T-helper 1 cell (primary cell): ENCODE measurements around the gene XG.
A peak's percentile ranks its signal among the peaks of the same experiment; 100 is the strongest.
"Not testable (repeated sequence)": the region's sequence is repeated elsewhere in the genome, so short reads cannot be mapped to it uniquely, and the experiment has no call there.

Source experiments
- DNase-seq, 5 donors: peaks; one replicate each; pipeline ENCODE4 v3.0.0-alpha.2; 2012 to 2020
- total RNA-seq, 4 donors: gene quantifications; one replicate each; lab custom pipeline; 2026; lab: John Stamatoyannopoulos, UW

The XG gene, protein sequence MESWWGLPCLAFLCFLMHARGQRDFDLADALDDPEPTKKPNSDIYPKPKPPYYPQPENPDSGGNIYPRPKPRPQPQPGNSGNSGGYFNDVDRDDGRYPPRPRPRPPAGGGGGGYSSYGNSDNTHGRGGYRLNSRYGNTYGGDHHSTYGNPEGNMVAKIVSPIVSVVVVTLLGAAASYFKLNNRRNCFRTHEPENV
- total RNA-seq: 0 to 0.24 (median 0.11) reads per million in 4 donors

DNA sequence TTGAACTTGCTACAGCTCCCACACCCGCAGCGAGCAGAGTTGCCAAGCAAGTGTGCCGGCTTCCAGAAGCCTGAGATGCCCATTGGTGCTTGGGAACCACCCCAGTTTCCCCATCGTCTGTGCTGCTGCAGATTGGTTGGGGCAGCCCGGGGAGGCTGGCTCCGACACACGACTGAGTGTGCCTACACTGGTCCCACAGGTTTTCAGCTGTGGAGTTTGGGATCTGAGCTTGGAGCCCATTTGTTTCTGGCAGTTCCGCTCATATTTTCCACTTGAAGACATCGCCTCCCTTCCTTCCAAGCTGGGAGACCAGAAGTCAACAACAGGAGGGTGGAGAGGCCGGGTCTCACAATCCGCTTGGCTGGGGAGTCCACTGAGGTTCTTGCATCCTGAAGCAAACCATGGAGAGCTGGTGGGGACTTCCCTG lies at the start of gene XG:
Gene XG, plus strand, starts transcription at position 167 of the 427 bp plus-strand sequence. Its CDS starts 235 bp downstream, at position 402.
- DNase-seq: not testable (repeated sequence)

DNA sequence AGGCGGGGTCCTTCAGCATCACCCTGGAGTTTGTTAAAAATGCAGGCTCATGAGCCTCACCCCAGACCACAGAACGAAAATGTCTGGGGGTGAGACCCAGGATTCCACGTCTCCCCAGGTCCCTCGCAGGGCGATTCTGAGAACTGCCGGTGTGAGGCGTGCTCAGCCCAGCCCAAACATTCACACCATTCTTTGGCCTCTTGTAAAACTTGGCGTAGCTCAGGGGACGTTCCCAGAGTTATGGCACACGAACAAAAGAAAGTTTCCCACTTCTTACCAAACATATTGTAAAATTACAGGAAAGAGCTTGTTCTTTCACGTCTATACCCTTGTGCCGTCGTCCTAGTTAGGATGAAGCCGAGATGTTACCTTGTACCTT lies 47.9 kb upstream of the XG start:
- DNase-seq: no peak

DNA sequence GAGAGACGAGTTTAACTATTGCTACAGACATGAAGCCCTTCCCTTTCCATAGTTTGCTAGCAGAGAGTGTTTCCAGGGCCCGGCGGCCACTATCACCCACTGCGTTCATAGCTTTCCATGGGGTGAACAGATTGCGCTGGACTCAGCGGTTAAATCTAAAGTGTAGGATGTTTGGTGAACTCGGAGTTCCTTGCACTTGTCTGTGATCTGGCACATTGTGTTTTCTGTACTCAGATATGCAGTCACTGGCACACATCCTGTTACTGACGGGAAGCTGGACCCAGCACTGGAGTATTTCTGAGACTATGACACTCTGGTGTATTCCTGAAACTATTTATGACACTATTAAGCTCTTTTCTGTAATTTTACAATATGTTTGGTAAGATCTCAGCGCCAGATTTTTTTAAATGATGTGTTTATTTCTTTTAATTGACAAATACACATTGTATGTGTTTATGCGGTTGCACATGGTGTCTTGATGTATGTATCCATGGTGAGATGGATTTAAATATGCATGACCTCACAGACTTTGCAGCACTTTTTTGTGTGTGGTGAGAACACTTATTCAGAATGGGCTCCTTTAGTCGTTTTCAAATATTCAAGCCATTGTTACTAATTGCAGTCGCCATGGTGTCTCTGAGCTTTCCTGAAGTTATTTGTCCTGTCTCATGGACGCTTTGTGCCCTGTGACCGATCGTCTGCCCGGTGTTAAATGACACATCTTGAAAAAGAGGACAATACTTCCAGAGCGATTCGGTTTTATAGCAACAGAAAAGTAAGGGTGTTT lies 46.6 kb upstream of the XG start:
- no peak for DNase-seq

DNA sequence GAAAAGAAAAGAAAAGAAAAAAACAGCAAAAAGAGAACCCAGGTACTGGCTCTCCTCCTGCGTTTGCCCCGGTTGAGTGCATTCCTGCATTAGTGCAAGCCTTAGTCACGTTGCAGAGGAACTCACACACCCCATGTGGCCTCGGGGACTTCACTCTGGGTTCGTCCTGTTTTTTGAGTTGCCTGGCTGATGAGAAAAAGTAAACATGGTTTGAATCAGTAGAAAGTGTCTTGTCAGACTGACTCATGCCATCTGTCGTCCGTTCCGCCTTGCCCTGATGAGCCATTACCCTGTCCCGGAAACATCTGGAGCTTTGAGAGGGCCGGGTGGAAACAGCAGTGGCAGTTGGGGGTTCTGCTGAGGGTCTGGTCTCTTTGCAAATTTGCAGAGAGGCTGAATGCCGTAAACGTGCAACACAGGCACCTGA lies 44.5 kb upstream of the XG start:
- DNase-seq: peak in 2 of 5 donors; percentile 29 to 81

DNA sequence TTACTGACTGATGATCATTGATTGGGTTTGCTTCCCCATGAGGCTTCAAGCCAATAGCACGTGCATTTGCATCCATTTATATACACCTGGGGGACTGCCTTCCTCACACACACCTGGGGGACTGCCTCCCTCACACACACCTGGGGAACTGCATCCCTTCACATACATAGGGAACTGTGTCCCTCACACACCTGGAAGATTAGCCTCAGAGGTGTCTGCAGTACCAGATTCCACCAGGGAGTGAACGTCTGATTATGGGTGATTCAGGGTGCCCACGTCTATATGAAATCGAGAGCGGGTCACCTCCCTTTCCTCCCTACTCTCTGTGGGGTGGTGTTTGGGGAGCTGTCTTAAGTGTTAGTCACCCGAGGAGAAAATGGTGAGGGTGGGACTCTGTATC lies 43.8 kb upstream of the XG start:
- no peak for DNase-seq

DNA sequence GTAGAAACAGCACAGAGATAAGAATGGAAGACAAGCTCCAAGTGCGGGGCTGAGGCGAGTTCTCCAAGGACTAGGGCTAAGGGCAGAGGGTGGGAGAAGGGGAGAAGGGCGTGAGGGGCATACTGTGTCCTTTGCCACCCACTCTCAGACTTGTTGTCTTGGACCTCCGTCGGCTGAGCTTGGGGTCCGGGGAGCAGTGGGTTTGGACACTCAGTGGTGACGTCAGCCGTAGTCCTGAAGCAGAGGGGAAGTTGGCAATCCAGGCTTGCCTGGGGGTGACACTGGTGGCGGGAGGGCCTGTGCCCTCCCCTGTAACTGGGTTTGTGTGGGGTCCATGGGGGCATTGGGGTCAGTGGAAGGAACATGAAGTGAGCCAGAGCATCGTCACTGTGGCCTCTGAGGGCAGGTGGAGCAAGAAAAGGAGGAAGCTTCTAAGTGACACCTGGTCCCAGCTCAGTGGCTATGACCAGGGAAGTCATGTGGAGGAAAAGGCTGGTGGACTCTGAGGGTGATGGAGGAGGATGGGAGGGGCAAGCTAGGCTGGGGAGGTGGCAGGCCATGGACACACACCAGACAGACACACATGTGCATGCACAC lies 43.1 kb upstream of the XG start:
- DNase-seq: no peak

DNA sequence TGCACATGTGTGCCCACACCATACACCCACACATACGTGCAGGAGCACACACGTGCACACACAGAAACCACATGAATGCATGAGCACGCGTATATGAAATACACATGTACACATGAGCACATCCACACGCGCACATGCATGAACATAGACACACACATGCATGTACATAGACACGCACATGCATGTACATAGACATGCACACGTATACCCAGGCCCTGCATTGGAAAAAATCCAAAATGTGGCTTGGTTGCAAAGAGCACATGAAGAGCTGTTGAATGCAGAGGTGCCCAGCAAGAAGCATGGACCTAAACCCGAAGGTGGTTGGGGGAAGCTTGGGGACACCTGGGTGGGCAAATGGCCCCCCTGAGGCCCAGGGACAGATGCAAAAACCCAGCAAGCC lies 42.3 kb upstream of the XG start:
- no peak for DNase-seq

DNA sequence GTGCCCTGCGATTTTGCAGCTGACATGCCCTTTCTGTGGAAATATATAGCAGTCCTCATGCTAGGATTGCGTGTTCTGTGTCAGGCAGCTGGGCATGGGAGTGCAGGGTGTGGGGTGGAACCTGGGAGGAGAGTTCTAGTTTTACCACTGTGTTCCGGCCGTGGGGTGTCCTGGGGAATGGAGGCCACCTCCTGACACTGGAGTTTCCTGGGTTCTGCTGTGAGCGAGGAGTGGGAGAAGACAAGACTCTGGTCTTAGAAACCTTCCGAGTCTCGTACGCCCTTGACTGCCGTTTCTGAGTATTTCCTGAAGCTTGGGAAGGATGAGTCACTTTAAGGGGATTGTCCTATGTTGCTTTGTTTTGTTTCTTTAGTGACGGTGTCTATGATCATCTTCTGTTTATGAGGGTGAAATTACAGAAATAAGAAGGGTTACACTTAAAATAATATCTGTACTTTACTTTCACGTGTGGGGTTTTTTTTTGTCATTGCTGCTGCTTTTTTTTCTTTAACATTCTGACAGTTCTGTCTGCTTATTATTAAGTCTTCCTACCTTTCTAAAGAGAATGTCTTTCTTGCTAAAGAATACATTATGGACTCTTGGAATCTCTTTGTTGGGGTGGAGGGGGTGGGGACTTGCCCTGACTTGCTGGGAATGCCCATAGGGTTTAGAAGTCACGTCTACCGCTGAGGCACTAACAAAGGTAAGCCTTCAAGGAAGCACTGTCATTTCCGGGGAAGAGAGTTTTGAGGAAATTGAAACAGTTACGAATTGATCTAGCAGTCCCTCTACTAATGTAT lies 41.6 kb upstream of the XG start:
- DNase-seq: peak in 1 of 5 donors; percentile 51

DNA sequence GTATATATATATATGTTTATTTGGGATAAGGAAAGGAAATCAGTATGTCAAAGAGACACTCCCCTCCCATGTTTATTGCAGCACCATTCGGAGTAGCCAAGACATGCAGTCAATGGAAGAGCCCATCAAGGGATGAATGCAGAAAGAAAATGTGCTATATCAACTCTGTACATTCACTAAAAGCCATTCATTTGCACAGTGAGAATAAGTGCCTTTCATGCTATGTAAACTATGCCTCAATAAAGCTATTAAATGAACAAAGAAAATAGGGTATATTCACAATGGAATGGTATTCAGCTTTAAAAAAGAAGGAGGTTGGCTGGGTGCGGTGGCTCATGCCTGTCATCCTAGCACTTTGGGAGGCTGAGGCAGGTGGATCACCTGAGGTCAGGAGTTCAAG lies 40.4 kb upstream of the XG start:
- no peak for DNase-seq

DNA sequence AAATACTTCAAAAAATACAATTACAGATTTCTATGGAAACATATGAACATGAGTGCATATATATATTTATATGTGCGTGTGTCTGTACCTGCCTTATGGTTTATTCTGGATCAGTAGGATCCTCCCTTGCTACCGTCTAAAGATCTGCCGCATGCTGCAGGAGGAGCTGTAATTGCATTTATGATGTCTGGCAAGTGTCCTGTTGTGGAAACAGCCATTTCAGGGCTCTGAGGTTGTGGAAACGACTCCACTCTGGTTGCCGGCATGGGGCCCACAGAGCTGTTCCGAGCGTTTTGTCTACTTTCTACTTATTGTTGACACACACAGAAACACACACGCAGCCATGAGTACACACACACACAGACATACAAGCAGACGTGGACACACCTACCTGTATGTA lies 39.4 kb upstream of the XG start:
- DNase-seq: no peak

DNA sequence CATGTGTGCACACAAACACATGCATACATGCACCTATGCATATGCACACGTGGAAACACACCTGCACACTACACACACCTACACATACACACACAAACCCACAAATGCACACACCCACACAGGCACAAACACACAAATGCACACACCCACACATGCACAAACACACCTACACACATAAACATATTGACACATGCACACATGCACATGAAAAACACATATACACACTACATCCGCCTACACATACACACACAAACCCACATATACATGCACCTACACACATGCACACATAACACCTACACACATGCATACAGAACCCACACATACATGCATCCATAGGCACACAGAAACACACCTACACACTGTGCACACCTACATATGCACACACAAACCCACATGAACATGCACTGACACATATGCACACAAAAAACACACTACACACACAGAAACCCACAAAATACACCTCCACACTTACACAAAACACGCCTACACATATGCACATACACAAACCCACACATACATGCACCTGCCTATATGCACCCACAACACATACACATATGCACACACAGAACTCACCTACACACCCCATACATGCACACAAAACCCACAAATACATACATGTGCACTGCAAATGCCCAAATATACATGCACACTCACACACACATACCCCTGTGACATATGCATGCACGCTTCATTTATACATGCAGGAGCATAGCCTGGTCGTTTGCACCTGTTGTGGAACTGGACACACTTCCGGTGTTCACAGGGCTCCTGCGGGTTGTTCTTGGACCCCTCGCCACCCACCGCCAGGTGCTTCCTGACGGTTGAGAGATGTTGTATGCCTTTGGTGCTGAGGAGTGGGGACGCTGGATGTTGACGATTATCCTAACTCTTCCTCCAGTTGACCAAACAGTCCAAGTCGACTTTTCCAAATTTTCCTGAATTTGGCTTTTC lies 38.7 kb upstream of the XG start:
- no peak for DNase-seq

DNA sequence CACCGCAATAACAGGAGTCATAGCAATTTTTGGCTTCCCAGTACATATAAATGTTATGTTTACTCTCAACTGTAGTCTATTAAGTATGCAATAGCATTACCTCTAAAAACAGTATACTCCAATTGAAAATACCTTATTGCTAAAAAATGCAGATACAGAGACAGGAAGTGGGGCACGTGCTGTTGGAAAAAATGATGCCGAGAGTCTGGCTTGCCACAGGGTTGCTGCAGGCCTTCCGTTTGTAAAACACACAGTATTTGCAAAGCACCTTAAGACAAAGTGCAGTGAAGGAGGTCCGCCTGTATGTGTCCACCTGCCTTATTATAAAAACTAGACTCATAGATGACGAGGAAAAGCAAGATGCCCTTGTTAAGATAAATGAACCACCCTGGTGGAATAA lies 37.3 kb upstream of the XG start:
- no peak for DNase-seq

DNA sequence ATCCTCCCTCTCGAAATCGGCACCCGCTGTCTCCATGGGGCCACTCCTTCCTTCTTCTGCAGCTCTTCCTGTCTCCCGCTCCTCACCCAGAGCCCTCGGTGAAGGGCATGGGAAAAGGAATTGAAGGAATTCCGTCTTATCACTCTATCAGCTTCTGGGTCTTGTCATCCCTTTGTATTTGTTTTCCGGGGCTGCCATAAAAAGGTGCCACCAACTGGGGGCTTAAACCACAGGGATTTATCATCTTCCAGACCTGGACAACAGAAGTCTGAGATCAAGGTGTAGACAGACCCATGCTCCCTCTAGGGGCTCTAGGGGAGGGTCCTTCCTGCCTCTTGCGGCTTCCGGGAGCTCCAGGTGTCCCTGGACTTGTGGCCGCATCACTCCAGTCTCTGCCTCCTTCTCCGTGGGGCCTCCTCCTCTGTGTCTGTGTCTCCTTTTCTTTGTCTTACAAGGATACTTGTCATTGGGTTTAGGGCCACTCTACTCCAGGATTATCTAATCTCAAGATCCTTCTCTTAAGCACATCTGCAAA lies 36.7 kb upstream of the XG start:
- no peak for DNase-seq

DNA sequence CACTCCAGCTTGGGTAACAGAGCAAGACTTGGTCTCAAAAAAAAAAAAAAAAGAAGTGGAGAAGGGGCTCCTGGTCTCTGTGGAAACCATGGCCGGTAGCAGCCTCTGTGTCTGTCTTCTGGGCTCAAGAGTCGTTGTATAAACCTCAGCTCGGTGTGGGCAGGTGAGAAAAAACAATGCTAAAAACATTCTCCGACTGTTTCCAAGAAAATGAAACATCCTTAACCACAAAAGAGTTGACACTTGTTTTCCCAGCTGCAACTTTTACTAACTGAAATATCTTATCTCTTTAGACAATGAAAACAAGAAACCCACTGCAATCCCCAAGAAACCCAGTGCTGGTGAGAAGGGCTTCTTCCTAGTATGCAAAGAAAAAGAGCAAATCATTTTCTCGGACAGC lies 34.5 kb upstream of the XG start:
- DNase-seq: peak in 1 of 5 donors; percentile 31

DNA sequence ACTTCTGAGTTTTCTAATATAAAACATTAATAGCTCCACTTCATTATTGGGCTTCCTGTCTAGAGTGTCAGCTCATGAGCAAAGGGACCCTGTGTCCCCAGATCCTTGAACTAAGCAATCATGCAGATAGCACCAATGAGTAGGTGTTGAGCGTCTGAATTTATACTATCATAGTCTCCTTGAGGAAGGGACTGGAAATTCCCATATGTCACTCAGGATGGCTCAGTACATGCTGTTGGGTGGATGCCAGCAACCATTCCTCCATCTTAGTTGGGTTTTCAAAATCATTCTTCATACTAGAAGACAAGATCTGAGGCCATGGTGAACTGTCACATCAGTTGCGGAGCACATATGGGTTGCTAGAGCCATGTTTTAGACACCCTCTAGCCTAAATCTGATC lies 33.0 kb upstream of the XG start:
- no peak for DNase-seq

DNA sequence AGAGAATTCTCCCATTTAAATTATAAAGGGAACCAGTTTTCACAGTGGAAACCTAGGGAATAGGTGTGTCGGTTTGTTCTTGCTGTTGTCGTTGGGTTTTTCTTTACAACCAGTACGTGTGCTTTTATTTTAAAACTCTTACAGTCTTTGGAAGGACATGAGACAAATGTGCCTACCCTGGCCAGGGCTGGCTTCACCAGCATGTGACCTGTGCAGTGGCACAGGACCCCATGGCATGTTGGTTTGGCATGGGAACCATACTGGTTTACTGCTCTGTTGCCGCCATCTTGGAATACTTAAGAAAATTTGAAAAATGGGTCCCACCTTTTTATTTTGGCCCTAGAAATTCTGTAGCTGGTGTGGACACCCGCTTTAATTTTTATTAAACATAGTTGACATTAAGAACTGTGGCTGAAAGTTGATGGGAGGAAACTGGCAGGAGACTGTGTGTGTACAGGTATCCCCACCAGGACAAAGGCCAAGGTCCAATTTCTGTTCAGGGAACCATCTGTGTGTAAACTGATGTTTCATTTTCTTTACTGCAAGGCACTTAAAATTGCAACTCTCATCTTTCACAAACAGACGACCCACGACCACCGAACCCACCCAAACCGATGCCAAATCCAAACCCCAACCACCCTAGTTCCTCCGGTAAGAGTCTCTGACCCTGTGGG lies 31.9 kb upstream of the XG start:
- no peak for DNase-seq

DNA sequence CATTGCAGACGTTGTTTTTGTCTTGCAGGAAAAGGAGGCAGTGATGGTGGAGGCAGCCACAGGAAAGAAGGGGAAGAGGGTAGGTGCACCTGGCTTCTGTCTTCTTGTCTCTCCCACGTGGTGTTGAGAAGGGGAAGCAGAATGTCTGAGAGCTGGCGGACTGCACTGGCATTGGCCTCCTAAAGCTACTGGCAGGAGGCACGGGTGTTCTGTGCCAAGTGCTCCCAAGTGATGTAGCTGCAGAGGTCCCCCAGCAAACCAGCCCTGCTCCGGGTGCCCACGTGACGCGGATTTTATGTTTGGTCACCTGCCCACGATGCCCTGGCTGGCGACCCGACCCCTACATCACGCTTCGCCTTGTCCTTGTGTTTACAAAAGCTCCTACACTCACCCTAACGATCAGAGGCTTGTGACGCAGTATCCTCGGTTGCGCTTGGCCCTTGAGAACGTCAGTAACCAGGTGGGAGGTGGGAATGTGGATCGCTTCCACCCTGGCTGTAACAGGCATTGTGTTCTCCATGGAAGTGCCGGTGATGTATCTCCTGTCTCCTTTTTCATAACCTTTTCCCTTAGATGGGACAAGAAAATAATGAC lies 28.5 kb upstream of the XG start:
- DNase-seq: no peak

DNA sequence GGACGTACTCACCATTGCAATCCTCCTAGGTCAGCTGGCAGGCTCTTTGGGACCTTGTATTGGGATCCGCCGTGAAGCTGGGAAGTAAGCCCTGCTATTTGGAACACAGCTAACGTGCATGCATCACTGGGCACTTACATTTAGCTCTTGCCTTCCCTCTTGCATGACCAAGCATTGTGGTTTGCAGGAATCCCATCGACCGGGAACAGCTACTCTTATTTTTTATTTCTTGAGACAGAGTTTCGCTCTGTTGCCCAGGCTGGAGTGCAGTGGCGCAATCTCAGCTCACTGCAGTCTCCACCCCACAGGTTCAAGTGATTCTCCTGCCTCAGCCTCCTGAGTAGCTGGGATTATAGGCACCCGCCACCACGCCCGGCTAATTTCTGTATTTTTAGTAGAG lies 24.6 kb upstream of the XG start:
- not testable (repeated sequence) for DNase-seq

DNA sequence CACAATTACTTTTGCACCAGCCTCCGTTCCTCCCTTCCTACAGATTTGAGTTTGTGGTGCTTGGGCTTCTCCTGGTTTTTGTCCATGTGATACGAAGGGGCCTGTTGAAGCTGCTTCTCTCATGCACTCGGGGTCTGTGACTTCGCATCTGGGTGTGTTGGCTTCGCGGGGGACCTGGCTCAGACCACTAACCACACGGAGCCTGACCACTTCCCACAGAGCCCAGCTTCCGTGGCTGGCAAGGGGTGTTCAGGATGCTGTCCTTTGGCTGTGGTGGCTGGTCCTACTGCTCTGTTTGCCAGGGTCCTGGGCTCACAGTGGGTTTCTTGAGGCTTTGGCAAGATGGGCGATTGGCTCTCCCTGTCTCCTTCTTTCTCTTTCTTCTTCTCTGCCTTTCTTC lies 19.8 kb upstream of the XG start:
- DNase-seq: no peak

DNA sequence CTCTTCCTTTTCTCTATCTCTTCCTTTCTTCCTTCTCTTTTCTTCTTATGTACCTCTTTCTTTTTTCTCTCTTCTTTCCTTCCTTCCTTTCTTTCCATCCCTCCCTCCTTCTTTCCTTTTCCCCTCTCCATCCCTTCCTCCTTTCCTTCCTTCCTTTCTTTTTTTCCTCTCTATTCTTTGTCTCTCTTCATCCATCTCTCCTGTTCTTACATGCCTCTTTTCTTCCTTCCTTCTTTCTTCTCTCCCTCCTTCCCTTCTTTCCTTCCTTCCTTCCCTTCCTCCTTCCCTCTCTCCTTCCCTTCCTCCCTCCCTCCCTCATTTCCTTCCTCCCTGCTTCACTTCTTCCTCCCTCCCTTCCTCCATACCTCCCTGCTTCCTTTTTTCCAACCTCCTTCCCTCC lies 19.2 kb upstream of the XG start:
- no peak for DNase-seq

DNA sequence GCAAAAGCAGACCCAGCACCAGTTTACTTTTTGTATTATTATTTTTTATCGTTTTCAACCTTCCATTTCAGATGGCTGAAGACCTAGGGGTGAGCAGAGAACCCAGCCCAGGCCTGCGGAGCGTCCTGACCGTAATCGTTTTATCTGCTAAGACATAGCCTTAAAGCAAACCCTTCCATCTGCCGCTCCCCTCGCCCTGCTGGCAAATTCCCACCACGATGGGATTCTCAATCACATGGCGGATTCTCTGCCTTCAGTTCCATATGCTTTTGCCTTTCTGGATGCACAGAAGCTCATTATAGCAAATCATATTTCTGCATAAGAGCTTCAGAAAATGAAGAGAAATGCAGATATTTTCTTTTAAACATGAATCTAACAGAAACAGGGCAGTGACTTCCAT lies 18.6 kb upstream of the XG start:
- no peak for DNase-seq
